Nephron progenitor cell (in vitro differentiated cells): Measurements from ENCODE around the gene USH2A.
"Not testable (repeated sequence)": the region's sequence is repeated elsewhere in the genome, so short reads cannot be mapped to it uniquely, and the experiment has no call there.

Experiments used
- DNase-seq: peaks from one replicate; pipeline ENCODE4 v3.0.0; 2021
- H3K27ac Mint-ChIP-seq: 2 replicates; pipeline ENCODE4 v1.8.0; 2021; ENCODE audit warnings: mild to moderate bottlenecking, moderate library complexity, mixed read lengths
- H3K27me3 Mint-ChIP-seq: 2 replicates; pipeline ENCODE4 v1.8.0; 2021; ENCODE audit warnings: mild to moderate bottlenecking, low read depth, mixed read lengths; ENCODE audit not compliant: poor library complexity
- H3K36me3 Mint-ChIP-seq: 2 replicates; pipeline ENCODE4 v1.8.0; 2021; ENCODE audit warnings: low read depth, mixed read lengths
- H3K4me1 Mint-ChIP-seq: 2 replicates; pipeline ENCODE4 v1.8.0; 2021; ENCODE audit warnings: mixed read lengths
- H3K4me3 Mint-ChIP-seq: 2 replicates; pipeline ENCODE4 v1.8.0; 2021; ENCODE audit warnings: mild to moderate bottlenecking, moderate library complexity, mixed read lengths
- H3K9me3 Mint-ChIP-seq: 2 replicates; pipeline ENCODE4 v1.8.0; 2021; ENCODE audit warnings: mild to moderate bottlenecking, moderate library complexity, mixed read lengths
- TF ChIP-seq, protein P1 (sequence below): fragments of 200-600 bp; sonication (generic); IDR thresholded peaks from 2 replicates; pipeline ENCODE4 v1.5.0; 2021; ENCODE audit warnings: antibody characterized with exemption

The USH2A gene

DNA sequence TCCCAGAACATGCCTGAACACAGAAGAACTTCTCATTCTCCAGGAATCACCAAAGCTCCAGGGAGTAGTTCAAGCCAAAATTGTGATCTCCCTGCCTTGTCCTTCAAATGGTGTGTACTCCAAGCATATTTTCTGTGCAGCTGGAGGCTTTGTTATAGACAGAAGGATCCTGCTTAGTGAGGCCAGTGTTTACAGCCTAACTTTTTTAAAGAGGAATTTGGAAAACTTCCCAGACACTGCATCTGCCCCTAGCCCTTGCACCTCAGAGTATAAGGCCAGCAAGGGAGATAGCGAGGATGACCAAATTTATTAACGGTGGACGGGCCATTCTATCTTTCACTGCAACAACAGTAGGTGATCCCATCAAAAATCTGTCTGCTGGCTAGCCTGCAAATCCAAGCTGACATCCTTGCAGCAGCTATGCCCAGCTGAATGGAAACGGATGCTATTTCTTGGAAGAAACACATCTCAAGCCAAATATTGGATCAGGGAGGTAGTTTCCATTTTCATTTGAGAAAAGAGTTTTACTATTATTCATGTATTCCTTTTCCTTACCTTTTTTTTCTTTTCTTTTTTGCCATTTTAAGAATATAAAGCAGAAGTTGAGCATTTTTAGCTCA is 249.8 kb downstream of the USH2A start:
- DNase-seq, result no peak
- Mint-ChIP-seq H3K27me3 (peaks cover 9% of the 10 kb centered on the region), H3K27ac (no peak overlapping the region), H3K4me1 (no peaks in the 10 kb centered on the region), H3K36me3 (no peaks in the 10 kb centered on the region), H3K9me3 (no peaks in the 10 kb centered on the region), H3K4me3 (no peak overlapping the region)
- TF ChIP-seq, protein P1, sequence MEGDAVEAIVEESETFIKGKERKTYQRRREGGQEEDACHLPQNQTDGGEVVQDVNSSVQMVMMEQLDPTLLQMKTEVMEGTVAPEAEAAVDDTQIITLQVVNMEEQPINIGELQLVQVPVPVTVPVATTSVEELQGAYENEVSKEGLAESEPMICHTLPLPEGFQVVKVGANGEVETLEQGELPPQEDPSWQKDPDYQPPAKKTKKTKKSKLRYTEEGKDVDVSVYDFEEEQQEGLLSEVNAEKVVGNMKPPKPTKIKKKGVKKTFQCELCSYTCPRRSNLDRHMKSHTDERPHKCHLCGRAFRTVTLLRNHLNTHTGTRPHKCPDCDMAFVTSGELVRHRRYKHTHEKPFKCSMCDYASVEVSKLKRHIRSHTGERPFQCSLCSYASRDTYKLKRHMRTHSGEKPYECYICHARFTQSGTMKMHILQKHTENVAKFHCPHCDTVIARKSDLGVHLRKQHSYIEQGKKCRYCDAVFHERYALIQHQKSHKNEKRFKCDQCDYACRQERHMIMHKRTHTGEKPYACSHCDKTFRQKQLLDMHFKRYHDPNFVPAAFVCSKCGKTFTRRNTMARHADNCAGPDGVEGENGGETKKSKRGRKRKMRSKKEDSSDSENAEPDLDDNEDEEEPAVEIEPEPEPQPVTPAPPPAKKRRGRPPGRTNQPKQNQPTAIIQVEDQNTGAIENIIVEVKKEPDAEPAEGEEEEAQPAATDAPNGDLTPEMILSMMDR, result no peak

DNA sequence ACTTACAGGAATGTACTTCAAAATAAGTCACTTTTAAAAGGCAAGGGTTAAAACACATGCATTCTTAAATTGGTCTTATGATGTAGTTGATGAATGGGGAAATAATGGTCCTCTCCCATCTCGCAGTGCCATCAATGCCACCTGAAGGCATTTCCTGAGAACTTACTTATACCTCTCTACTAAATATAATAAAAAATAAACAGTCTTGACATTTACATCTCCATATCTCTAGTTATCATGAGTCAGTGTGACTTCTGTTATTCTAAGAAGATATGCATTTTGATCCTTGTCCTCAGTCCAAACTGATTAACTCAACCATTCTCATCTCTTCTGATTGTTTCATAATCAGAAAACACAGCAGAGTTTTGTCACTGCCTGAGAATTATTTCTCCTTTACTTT is 253.9 kb downstream of the USH2A start:
- Mint-ChIP-seq H3K4me1 (no peaks in the 10 kb centered on the region), H3K27me3 (peaks cover 6% of the 10 kb centered on the region), H3K9me3 (no peaks in the 10 kb centered on the region), H3K27ac (no peak overlapping the region), H3K4me3 (no peak overlapping the region), H3K36me3 (no peaks in the 10 kb centered on the region)
- TF ChIP-seq, protein P1, result no peak
- DNase-seq, result no peak

GRCh38 chr1:216168546-216168945 is 254.7 kb downstream of the USH2A start:
- Mint-ChIP-seq H3K27ac (no peak overlapping the region), H3K4me3 (no peak overlapping the region), H3K9me3 (no peaks in the 10 kb centered on the region)

DNA sequence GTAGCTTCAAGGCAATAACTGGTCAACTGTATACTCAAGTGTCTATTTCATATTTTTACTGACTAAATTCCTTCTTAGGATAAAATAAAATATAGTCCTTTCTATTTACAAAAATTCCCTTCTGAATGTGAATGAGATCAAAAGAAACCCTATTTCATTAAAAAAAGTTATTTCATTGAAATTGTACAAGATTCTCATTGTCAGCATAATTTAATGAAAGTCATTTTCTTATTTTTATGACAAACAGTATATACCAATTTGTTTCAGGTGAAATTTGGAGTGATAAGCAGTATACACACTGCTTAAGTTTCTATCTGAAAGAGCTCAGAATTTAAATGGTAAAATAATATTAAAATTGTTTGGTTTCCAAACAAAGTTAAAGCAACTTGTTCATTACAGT is 269.2 kb downstream of the USH2A start:
- peaks cover 21% of the 10 kb centered on the region for H3K9me3 Mint-ChIP-seq
- no peak for DNase-seq
- H3K4me3 Mint-ChIP-seq, result no peak overlapping the region
- no peaks in the 10 kb centered on the region for H3K4me1 Mint-ChIP-seq
- H3K27me3 Mint-ChIP-seq, result peaks cover 3% of the 10 kb centered on the region
- H3K27ac Mint-ChIP-seq, result no peak overlapping the region
- TF ChIP-seq, protein P1, result no peak
- no peaks in the 10 kb centered on the region for H3K36me3 Mint-ChIP-seq

More at GRCh38 chr1:216168546-216168945, 254.7 kb downstream of the USH2A start:
- Mint-ChIP-seq H3K36me3 (no peaks in the 10 kb centered on the region), H3K27me3 (peaks cover 6% of the 10 kb centered on the region), H3K4me1 (no peaks in the 10 kb centered on the region)
- DNase-seq, result no peak
- TF ChIP-seq, protein P1, result no peak

DNA sequence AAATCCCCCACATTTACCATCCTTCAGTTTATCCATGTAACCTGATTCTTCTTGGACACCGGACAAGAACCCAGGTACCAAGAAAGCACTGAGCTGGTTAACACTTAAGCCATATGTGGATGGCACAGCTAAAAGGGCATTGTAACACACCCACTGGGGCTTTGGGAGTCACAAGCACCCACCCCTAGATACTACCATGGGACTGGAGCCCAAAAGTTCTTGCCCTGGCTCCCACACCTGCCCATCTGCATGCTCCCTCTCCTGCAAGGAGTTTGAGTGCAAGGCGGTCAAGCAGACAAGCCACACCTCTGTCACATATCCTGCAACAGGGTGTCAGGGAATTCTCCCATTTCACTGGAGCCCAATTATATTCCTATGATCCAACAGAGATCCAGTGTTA is 270.1 kb downstream of the USH2A start:
- Mint-ChIP-seq H3K4me1 (no peaks in the 10 kb centered on the region), H3K9me3 (peaks cover 21% of the 10 kb centered on the region), H3K4me3 (no peak overlapping the region), H3K27ac (peak overlapping the region; percentile 48), H3K36me3 (no peaks in the 10 kb centered on the region), H3K27me3 (peaks cover 1% of the 10 kb centered on the region)
- DNase-seq, result no peak
- TF ChIP-seq, protein P1, result no peak

DNA sequence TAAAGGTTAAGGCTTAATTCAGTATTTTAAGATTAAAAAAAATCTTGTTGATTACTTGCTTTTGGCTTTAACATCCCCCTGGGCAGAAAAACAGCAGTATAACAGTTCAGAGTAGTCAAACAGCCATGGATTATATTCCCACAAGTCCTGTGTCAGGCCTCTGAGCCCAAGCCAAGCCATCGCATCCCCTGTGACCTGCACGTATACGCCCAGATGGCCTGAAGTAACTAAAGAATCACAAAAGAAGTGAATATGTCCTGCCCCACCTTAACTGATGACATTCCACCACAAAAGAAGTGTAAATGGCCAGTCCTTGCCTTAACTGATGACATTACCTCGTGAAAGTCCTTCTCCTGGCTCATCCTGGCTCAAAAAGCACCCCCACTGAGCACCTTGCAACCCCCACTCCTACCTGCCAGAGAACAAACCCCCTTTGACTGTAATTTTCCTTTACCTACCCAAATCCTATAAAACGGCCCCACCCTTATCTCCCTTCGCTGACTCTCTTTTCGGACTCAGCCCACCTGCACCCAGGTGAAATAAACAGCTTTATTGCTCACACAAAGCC is 277.7 kb downstream of the USH2A start:
- not testable (repeated sequence) for H3K27me3 Mint-ChIP-seq, H3K27ac Mint-ChIP-seq, DNase-seq, H3K4me3 Mint-ChIP-seq, H3K36me3 Mint-ChIP-seq, H3K4me1 Mint-ChIP-seq, H3K9me3 Mint-ChIP-seq
